Right lobe of liver (tissue), 4 donors: ENCODE data around the gene SBK2.

Experiments used
- CTCF ChIP-seq, 4 donors: fragments of 200-600 bp in 3 of 4; fragments of 450-650 bp in 1 of 4; IDR thresholded peaks; one replicate each; pipeline versions ENCODE4 v1.5.1 to v1.8.0; 2016 to 2022; ENCODE audit warnings: antibody characterized with exemption in 4 of 4, mild to moderate bottlenecking in 2 of 4
- POLR2A ChIP-seq: fragments of 450-650 bp; IDR thresholded peaks from one replicate; pipeline ENCODE4 v1.6.1; 2017; ENCODE audit warnings: antibody characterized with exemption, mild to moderate bottlenecking
- donor health status: DM: no; HTN: no; CAD: no.
- donor health status: DM: no; HTN: no; CAD: no.
- donor health status: DM: no; HTN: yes; CAD: no.

- TF ChIP-seq CTCF (IDR thresholded peaks at IDR 0.05) (no peak), POLR2A (no peak)
These were observed 38.6 kb downstream of the SBK2 start for GRCh38 chr19:55498246-55498840.
